HG02678 (cell line): ENCODE results near the gene COL23A1.

Source experiments
- ATAC-seq: cut with Tn5 transposase; IDR thresholded peaks from one replicate; pipeline ENCODE4 v1.9.1; 2021; ENCODE audit warnings: mild to moderate bottlenecking, moderate library complexity; ENCODE audit not compliant: unreplicated experiment

COL23A1 gene

GRCh38 chr5:178464431-178465048 is 125.7 kb downstream of the COL23A1 start:
- no peak for ATAC-seq

GRCh38 chr5:178463321-178464155 is 126.7 kb downstream of the COL23A1 start:
- no peak for ATAC-seq

DNA sequence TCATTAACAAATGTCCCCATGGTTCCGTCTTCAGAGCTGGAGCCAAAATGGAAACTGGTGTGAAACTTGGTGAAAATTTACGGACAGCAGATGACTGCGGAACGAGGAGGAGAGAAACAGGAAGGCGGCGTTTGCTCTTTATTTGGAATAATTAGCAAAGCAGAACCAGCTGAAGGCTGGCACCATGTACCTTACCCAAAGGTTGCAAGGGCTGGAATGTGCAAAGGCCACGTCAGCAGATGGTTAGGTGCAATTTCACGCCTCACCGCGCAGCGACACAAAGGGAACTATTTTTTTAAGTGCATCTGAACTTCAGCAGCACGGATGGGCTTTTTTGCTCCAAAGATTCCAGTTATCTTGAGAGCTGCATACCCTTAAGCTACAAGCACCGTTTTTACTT is 127.4 kb downstream of the COL23A1 start:
- ATAC-seq: no peak

- no peak for ATAC-seq
These were observed 128.1 kb downstream of the COL23A1 start for GRCh38 chr5:178462076-178462475.

- no peak for ATAC-seq
These were observed 129.0 kb downstream of the COL23A1 start for GRCh38 chr5:178461004-178461730.

GRCh38 chr5:178460598-178460997 is 129.6 kb downstream of the COL23A1 start:
- no peak for ATAC-seq

- no peak for ATAC-seq
These were observed 130.0 kb downstream of the COL23A1 start for GRCh38 chr5:178460174-178460573.

DNA sequence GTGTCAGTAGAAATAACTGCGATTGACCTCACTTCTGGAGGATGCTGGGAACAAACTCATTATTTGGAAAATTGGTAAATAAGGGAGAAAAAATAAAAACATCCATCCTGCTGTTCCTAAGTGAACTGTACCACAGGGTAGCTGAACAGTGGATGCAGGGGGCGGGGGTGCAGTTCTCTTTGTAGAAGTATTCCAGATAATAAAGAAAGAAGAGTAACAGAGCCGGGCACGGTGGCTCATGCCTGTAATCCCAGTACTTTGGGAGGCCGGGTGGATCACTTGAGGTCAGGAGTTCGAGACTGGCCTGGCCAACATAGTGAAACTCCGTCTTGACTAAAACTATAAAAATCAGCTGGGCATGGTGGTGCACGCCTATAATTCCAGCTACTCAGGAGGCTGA is 132.1 kb downstream of the COL23A1 start:
- no peak for ATAC-seq

GRCh38 chr5:178457471-178457870 is 132.7 kb downstream of the COL23A1 start:
- ATAC-seq: no peak

DNA sequence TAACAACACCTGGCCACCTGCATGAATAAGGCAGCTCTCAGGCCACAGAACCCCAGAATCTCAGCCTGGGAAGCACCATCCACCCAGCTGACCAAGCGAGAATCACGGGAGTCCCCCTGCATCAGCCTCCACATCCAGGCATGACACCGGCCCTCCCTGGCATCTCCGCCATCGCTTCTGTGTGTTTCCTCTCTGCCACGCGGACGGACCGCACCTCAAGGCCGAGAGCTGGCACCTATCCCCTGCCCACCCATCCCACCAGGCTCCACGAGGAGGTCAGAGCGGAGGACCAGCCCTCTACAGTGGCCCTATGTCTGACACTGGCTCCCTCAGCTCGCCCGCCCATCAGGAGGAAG is 134.7 kb downstream of the COL23A1 start:
- no peak for ATAC-seq

- no peak for ATAC-seq
These were observed 135.2 kb downstream of the COL23A1 start for GRCh38 chr5:178454821-178455479.

DNA sequence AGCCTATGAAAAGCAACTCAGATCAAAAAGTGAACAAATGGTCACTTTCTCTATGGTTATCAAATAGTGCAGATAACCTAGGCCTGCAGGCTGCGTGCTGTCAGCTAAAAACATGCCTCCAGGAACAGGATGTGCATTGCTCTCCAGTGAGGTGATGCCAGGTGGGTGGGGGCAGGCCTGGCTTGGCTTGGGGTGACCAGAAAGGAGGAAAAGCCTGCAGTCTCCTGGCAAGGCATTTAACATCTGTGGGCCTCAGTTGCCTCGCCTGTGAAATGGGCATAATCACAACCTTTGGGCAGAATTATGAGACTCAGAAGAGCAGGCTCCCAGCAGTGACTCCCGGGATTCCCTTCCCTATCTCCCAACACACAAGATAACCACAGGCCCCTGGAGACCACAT is 135.9 kb downstream of the COL23A1 start:
- ATAC-seq: no peak

- no peak for ATAC-seq
These were observed 137.0 kb downstream of the COL23A1 start for GRCh38 chr5:178453224-178453623.

DNA sequence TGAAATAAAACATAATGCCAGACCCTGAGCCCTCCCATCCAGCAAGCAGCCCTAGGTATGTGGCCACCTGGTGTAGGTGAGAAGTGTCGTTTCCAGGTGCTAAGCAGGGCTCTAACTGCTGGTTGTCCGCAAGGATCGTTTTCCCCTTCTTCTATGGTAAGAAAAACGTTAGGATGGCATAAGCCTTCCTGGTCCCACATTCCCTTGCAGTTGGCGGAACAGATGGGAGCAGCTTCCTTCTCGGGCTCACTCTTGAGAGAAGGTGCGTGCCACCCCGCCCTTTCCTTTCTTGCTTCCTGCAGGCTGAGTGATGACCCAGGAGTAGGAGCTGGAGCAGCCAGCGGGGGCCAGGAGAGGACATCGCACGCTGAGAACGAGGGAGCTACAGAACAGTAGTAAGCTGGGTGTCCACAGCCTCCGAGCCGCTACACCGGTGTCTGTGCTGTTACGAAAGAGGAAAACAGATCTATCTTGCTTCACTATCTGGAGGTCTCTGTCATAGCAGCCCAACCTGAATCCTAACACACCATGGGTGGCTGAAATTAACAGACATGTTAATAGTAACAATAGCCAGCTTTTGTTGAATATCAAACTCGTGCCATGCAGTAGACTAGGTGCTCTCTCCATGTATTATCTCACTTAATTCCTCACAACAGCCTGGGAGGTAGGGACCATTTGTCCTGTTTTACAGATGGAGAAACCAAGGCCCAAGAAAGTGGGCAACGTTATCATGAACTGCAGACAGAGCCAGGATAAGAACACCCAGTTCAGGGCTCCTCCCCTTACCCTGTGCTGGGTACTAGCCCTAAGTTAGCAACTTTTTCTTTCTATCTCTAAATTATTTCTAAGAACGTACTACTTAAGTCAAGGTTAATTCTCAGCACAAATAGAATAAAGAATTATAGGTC is 139.8 kb downstream of the COL23A1 start:
- no peak for ATAC-seq

- no peak for ATAC-seq
These were observed 140.8 kb downstream of the COL23A1 start for GRCh38 chr5:178449163-178450070.

GRCh38 chr5:178445534-178445933 is 144.7 kb downstream of the COL23A1 start:
- no peak for ATAC-seq

DNA sequence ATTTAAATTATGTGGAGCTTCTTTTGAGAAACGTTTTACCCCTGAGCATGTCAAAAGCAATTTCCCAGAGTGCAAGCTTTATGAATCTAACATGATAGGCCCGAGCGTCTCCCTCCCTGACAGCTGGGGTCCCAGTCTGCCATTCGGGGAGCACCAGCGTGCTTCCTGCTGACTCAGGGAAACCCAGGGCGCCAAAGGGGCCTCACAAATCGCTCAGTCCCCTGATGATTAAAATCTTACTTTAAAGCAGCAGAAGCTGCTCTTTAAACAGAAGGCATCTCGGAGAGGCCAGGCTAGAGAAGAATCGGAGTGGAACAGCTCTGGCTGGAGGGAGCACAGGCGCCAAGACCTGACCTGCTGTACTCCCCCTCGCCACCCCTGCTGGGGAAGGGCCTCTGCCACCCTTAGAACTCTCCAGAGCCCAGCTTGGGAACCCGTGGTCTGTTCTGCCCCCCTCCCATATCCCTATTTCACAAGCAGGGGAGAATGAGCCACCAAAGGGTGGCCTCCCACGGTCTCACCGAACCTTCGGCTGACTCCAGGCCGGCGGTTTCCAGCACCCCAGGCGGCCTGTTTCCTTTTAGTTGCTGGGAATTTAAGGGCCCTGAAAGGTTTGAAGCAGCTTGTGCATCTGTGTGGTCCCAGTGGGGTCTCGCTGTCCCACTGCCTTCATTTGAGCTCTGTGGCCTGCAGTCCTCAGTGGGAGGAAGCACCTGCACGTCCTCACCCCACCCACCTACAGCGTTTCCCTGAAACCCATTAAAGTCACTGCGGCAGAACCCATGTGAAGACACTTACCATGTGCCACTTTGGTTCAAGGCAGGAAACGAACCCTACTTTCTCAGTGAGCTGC is 147.6 kb downstream of the COL23A1 start:
- no peak for ATAC-seq

- ATAC-seq: no peak
These were observed 148.5 kb downstream of the COL23A1 start for GRCh38 chr5:178441486-178442270.
